Skeletal muscle tissue (tissue), 4 donors: ENCODE results near the gene DNAJB13. TPM values are rescaled to one million over a fixed set of nuclear protein-coding genes. Genes with fewer than 3 reads are reported as not detected.
A peak's percentile ranks its signal among the peaks of the same experiment; 100 is the strongest.

Experiments used
- H3K27ac ChIP-seq: one replicate; pipeline ENCODE4 v1.7.0; 2013; ENCODE audit warnings: mild to moderate bottlenecking, low read depth, low read length, inconsistent platforms
- H3K27me3 ChIP-seq, 3 donors: one replicate each; pipeline ENCODE4 v1.7.0; 2013; ENCODE audit warnings: low read length in 3 of 3; ENCODE audit not compliant: control insufficient read depth in 3 of 3, insufficient read depth in 3 of 3
- H3K36me3 ChIP-seq, 3 donors: one replicate each; pipeline ENCODE4 v1.7.0; 2013; ENCODE audit warnings: low read length in 3 of 3; ENCODE audit not compliant: control insufficient read depth in 3 of 3, insufficient read depth in 3 of 3
- H3K4me1 ChIP-seq, 3 donors: one replicate each; pipeline ENCODE4 v1.7.0; 2013; ENCODE audit warnings: low read length in 3 of 3, mild to moderate bottlenecking in 3 of 3; ENCODE audit not compliant: control insufficient read depth in 3 of 3, insufficient read depth in 3 of 3
- H3K4me3 ChIP-seq, 3 donors: one replicate each; pipeline ENCODE4 v1.7.0; 2013; ENCODE audit warnings: low read length in 3 of 3
- H3K9ac ChIP-seq, 3 donors: one replicate each; pipeline ENCODE4 v1.7.0; 2013; ENCODE audit warnings: low read length in 3 of 3, mild to moderate bottlenecking in 3 of 3, moderate library complexity in 2 of 3, low read depth in 1 of 3
- H3K9me3 ChIP-seq, 3 donors: one replicate each; pipeline ENCODE4 v1.7.0; 2013; ENCODE audit warnings: low read length in 3 of 3; ENCODE audit not compliant: control insufficient read depth in 3 of 3
- total RNA-seq: library from RNA; depleted of rRNA; stranded (reverse); fragments of >200 nt; gene quantifications from one replicate; pipeline ENCODE4 v1.2.3, GENCODE V29; 2014
- donor health status: Osteomylitis.

The DNAJB13 gene
- total RNA-seq, 1 donor from 2014 or later = not detected

DNA sequence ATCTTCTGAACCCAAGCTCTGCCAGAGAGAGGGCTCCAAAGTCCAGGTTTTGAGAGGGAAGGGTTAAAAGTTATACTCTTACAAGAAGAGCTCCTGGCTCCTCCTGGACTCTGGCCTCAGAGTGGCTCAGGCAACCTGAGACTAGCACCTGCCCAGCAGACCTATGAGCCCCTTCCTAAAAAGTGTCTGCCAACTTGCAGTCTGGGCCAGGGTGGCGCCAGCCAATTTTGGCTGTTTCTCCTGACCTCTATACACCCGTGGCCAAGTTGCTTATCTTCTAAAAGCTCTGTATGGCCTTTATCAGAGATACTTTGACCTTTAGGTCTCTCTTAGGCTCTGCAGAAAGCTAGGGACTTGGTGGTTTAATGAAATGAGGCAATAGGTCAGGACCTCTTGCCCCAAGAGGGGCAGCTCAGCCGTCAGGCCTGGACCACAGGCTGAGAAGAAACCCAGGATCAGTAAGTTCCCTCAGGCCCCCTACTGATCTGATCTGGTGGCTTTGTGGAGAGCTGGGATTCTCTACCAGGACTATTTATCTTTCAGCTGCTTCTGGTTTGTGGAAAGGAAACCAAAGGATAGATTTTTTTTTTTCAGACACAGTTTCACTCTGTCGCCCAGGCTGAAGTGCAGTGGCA lies 68.4 kb downstream of the DNAJB13 start:
- H3K4me3 ChIP-seq = peak overlapping the region in 2 of 3 donors; percentile 10 to 61
- H3K36me3 ChIP-seq = peaks cover 0 to 10% (median 5%) of the 10 kb centered on the region in 3 donors
- peaks cover 35 to 62% (median 46%) of the 10 kb centered on the region in 3 donors for H3K4me1 ChIP-seq
- H3K9me3 ChIP-seq = no peaks in the 10 kb centered on the region
- peak overlapping the region; percentile 92 for H3K27ac ChIP-seq
- H3K9ac ChIP-seq = peak overlapping the region; percentile 74 to 83 (median 81)
- H3K27me3 ChIP-seq = no peaks in the 10 kb centered on the region

DNA sequence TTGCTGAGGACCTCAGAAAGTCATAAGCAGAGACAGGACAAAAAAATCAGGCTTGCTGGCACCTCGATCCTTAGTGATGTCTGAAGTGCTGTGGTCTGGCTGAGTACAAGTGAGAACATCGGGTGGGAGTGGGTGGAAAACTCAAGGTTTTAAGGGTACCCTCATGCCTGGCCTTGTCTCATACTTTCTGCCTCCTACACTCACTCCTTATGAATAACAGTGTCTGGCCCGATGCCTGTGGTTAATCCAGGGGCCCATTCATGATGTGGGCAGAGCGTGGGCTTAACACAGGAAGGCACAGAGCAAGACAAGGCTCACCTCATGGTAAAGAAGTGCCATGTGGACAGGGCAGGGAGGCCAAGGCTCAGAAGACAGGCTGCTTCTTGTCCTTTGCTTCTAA lies 69.0 kb downstream of the DNAJB13 start:
- no peaks in the 10 kb centered on the region for H3K27me3 ChIP-seq
- H3K9ac ChIP-seq = peak overlapping the region in 2 of 3 donors; percentile 54 to 74
- H3K9me3 ChIP-seq = no peaks in the 10 kb centered on the region
- peaks cover 0 to 10% (median 4%) of the 10 kb centered on the region in 3 donors for H3K36me3 ChIP-seq
- H3K4me3 ChIP-seq = peak overlapping the region in 1 of 3 donors; percentile 17
- H3K27ac ChIP-seq = peak overlapping the region; percentile 92
- peaks cover 35 to 62% (median 46%) of the 10 kb centered on the region in 3 donors for H3K4me1 ChIP-seq

Other genes starting within 250 kb of the DNAJB13 start
- gene RAB6A, start 190.0 kb upstream of the DNAJB13 start, total RNA-seq = 87.2 TPM
- 25.6 TPM for gene MRPL48, start 163.2 kb upstream of the DNAJB13 start, total RNA-seq
- 73.1 TPM for gene COA4, start 74.2 kb upstream of the DNAJB13 start, total RNA-seq
- gene PAAF1, start 74.0 kb upstream of the DNAJB13 start, total RNA-seq = 17.2 TPM
- 25.1 TPM for gene UCP2, start 31.8 kb downstream of the DNAJB13 start, total RNA-seq
- gene UCP3, start 58.1 kb downstream of the DNAJB13 start, total RNA-seq = 1.6 TPM
- gene C2CD3, start 220.0 kb downstream of the DNAJB13 start, total RNA-seq = 13.6 TPM
- gene PPME1, start 220.3 kb downstream of the DNAJB13 start, total RNA-seq = 18.3 TPM